Epithelial cell of proximal tubule (primary cell): Measurements from ENCODE around the gene ENO2. TPM values are rescaled to one million over a fixed set of nuclear protein-coding genes. Genes with fewer than 3 reads are reported as not detected.

Experiments
- DNase-seq: peaks from one replicate; pipeline ENCODE4 v3.0.0-alpha.2; 2011; ENCODE audit warnings: low read depth
- H3K4me3 ChIP-seq: 2 replicates; pipeline ENCODE4 v1.5.1; 2011; ENCODE audit warnings: low read depth, mild to moderate bottlenecking, low read length
- total RNA-seq: library from RNA; depleted of rRNA; stranded (reverse); fragments of >200 nt; gene quantifications from 2 replicates; pipeline ENCODE4 v1.2.3, GENCODE V29; 2015
- TF ChIP-seq, protein P1 (sequence below): conservative IDR thresholded peaks from 2 replicates; pipeline ENCODE4 v1.5.1; 2012; ENCODE audit warnings: low read depth, mild to moderate bottlenecking, low read length

ENO2 gene
- total RNA-seq, 1 donor from 2014 or later = 97.0 TPM

DNA sequence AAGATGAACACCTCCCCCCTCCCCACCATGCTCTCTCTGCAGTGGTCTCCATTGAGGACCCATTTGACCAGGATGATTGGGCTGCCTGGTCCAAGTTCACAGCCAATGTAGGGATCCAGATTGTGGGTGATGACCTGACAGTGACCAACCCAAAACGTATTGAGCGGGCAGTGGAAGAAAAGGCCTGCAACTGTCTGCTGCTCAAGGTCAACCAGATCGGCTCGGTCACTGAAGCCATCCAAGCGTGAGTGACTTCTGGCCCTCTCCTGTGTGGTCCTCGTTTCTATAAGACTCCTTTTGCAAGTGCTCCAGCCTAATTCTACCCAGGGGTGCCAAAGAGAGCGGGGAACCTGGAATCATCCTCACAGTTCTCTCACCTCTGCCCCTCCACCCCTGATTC is 7.2 kb downstream of the ENO2 start:
- no peak overlapping the region for H3K4me3 ChIP-seq
- no peak for DNase-seq
- TF ChIP-seq, protein P1, sequence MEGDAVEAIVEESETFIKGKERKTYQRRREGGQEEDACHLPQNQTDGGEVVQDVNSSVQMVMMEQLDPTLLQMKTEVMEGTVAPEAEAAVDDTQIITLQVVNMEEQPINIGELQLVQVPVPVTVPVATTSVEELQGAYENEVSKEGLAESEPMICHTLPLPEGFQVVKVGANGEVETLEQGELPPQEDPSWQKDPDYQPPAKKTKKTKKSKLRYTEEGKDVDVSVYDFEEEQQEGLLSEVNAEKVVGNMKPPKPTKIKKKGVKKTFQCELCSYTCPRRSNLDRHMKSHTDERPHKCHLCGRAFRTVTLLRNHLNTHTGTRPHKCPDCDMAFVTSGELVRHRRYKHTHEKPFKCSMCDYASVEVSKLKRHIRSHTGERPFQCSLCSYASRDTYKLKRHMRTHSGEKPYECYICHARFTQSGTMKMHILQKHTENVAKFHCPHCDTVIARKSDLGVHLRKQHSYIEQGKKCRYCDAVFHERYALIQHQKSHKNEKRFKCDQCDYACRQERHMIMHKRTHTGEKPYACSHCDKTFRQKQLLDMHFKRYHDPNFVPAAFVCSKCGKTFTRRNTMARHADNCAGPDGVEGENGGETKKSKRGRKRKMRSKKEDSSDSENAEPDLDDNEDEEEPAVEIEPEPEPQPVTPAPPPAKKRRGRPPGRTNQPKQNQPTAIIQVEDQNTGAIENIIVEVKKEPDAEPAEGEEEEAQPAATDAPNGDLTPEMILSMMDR = no peak

DNA sequence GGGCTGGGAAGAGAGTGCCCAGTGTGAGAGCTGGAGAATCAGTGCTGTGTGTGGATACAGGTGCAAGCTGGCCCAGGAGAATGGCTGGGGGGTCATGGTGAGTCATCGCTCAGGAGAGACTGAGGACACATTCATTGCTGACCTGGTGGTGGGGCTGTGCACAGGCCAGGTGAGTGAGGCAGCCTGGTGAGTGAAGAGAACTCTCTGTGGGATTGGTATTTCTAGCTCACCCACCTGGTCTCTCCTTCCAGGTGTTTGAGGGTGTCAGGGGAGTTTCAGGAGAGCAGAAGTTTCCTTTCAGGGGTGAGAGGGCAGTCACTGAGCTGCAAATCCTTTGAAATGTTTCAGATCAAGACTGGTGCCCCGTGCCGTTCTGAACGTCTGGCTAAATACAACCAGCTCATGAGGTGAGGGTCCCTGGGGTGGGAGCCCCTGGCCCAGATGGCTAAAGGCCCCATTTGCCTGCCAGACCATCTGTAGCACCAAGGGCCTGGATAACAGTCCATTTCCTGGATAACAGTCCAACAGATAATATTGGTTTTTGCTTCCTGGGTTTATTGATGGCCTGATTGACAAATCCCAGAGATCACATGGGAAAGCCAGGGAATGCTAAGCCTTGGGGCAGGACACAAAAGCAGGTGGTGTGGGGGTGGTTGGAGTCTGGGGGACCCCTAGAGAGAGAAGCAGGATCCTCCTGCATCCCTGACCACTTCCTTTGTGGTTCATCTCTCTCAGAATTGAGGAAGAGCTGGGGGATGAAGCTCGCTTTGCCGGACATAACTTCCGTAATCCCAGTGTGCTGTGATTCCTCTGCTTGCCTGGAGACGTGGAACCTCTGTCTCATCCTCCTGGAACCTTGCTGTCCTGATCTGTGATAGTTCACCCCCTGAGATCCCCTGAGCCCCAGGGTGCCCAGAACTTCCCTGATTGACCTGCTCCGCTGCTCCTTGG is 7.9 kb downstream of the ENO2 start:
- no peak for DNase-seq
- TF ChIP-seq, protein P1 = no peak
- no peak overlapping the region for H3K4me3 ChIP-seq

DNA sequence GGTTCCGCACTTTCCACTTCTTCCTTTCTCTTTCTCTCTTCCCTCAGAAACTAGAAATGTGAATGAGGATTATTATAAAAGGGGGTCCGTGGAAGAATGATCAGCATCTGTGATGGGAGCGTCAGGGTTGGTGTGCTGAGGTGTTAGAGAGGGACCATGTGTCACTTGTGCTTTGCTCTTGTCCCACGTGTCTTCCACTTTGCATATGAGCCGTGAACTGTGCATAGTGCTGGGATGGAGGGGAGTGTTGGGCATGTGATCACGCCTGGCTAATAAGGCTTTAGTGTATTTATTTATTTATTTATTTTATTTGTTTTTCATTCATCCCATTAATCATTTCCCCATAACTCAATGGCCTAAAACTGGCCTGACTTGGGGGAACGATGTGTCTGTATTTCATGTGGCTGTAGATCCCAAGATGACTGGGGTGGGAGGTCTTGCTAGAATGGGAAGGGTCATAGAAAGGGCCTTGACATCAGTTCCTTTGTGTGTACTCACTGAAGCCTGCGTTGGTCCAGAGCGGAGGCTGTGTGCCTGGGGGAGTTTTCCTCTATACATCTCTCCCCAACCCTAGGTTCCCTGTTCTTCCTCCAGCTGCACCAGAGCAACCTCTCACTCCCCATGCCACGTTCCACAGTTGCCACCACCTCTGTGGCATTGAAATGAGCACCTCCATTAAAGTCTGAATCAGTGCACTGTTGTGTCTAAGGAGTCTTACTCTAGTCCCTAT is 8.8 kb downstream of the ENO2 start:
- no peak overlapping the region for H3K4me3 ChIP-seq
- TF ChIP-seq, protein P1 = no peak

GRCh38 chr12:6923851-6924250 is 9.5 kb downstream of the ENO2 start:
- TF ChIP-seq, protein P1 = no peak
- DNase-seq = no peak
- no peak overlapping the region for H3K4me3 ChIP-seq

More for the DNA sequence above, 8.8 kb downstream of the ENO2 start:
- DNase-seq = no peak

GRCh38 chr12:6925239-6925539 is 10.8 kb downstream of the ENO2 start:
- TF ChIP-seq, protein P1 = no peak
- no peak for DNase-seq
- H3K4me3 ChIP-seq = peak overlapping the region; percentile 7

DNA sequence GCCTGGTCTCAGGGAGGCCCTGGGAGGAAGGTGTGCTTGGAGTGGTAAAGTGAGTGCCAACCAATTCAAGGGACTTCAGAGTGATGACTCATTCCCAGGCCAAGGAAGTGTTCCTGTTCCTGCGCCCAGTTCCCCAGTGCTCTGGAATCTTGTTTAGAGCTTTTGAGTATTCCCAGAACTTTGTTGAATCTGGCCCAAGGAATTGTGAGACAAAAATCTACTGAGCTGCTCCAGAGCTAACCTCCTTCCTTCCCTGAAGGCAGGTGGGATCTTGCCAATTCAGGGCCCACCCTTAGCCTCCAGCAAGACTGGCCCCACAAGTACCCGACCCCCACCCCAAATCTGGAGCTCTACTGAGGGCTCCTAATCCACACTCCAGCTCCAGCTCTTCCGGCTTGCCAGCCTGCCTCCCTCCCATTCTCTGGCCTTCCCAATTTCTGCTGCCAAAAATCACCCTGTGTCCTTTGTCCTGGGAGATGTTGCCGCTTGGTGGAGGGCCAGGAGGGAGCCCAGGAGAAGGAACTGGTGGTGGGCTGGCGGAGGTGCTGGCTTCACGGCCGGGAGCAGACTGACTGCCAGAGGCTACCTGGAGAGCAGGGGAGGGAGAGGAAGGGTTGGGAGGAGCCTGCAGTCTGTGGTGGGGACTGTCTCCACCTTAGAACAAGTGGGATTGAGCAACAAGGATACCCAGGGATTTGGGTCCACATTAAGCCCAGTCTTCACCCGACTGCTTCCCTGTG is 11.3 kb downstream of the ENO2 start:
- DNase-seq = no peak
- TF ChIP-seq, protein P1 = no peak
- peak overlapping the region; percentile 51 for H3K4me3 ChIP-seq
